GM23248 (cell line): ENCODE results near the gene SHC1. TPM values are rescaled to one million over a fixed set of nuclear protein-coding genes. Genes with fewer than 3 reads are reported as not detected.

ENCODE experiments used
- DNase-seq: peaks from one replicate; pipeline ENCODE4 v3.0.0-alpha.2; 2015
- H2AFZ ChIP-seq: fragments of 200-600 bp; sonication (generic); 2 replicates; pipeline ENCODE4 v1.6.1; 2016; ENCODE audit warnings: antibody characterized with exemption
- H3F3A ChIP-seq: fragments of 200-600 bp; sonication (generic); 2 replicates; pipeline ENCODE4 v1.6.1; 2016; ENCODE audit warnings: mild to moderate bottlenecking, antibody characterized with exemption, mixed run types; ENCODE audit not compliant: insufficient read depth
- H3K27ac ChIP-seq: fragments of 200-600 bp; sonication (generic); 2 replicates; pipeline ENCODE4 v1.5.1; 2016; ENCODE audit warnings: mild to moderate bottlenecking
- H3K27me3 ChIP-seq: fragments of 200-600 bp; sonication (generic); replicated peaks from 2 replicates; pipeline ENCODE4 v1.6.1; 2016; ENCODE audit warnings: mild to moderate bottlenecking; ENCODE audit not compliant: insufficient read depth
- H3K36me3 ChIP-seq: fragments of 200-600 bp; sonication (generic); 2 replicates; pipeline ENCODE4 v1.6.1; 2016; ENCODE audit warnings: low read depth, mild to moderate bottlenecking
- H3K4me1 ChIP-seq: fragments of 200-600 bp; sonication (generic); 2 replicates; pipeline ENCODE4 v1.6.1; 2016; ENCODE audit warnings: mild to moderate bottlenecking; ENCODE audit not compliant: insufficient read depth
- H3K4me2 ChIP-seq: fragments of 200-600 bp; sonication (generic); one replicate; pipeline ENCODE4 v1.6.1; 2016; ENCODE audit warnings: mild to moderate bottlenecking; ENCODE audit not compliant: unreplicated experiment
- H3K4me3 ChIP-seq: fragments of 200-600 bp; sonication (generic); 2 replicates; pipeline ENCODE4 v1.5.1; 2016; ENCODE audit warnings: mild to moderate bottlenecking
- H3K79me2 ChIP-seq: fragments of 200-600 bp; sonication (generic); 2 replicates; pipeline ENCODE4 v1.6.1; 2016; ENCODE audit warnings: mild to moderate bottlenecking; ENCODE audit not compliant: insufficient read depth
- H3K9ac ChIP-seq: fragments of 200-600 bp; sonication (generic); 2 replicates; pipeline ENCODE4 v1.6.1; 2016; ENCODE audit warnings: mild to moderate bottlenecking
- H3K9me2 ChIP-seq: fragments of 200-600 bp; sonication (generic); 2 replicates; pipeline ENCODE4 v1.6.1; 2016; ENCODE audit warnings: mixed run types, mild to moderate bottlenecking, moderate library complexity; ENCODE audit not compliant: insufficient read depth
- H3K9me3 ChIP-seq: fragments of 200-600 bp; sonication (generic); one replicate; pipeline ENCODE4 v1.6.1; 2017; ENCODE audit warnings: low read depth
- H4K20me1 ChIP-seq: fragments of 200-600 bp; sonication (generic); 2 replicates; pipeline ENCODE4 v1.6.0; 2016; ENCODE audit not compliant: insufficient read depth
- EZH2 ChIP-seq: fragments of 200-600 bp; sonication (generic); IDR thresholded peaks from 2 replicates; pipeline ENCODE4 v1.6.1; 2018; ENCODE audit warnings: antibody characterized with exemption, mild to moderate bottlenecking; ENCODE audit not compliant: insufficient read depth, poor library complexity, severe bottlenecking
- EZH2phosphoT487 ChIP-seq: fragments of 200-600 bp; sonication (generic); IDR thresholded peaks from 2 replicates; pipeline ENCODE4 v1.6.1; 2018; ENCODE audit warnings: antibody characterized with exemption, moderate library complexity, mild to moderate bottlenecking, low read depth; ENCODE audit not compliant: insufficient read depth
- WGBS, 2 experiments: methylation state at CpG; one replicate each; pipeline ENCODE4 v1.1.6; 2015 to 2017; ENCODE audit warnings: low lambda C conversion rate in 2 of 2, low coverage in 1 of 2; ENCODE audit errors: missing lambda C conversion rate in 2 of 2; 5-methylcytosine and 5-hydroxymethylcytosine counted together
- in situ Hi-C: fragments of 300-500 bp; cut with MboI; formaldehyde crosslinking; loops from 2 replicates; pipeline ENCODE4 v1.15.0; 2020
- polyA plus RNA-seq: library from polyadenylated mRNA; unstranded; fragments of >200 nt; fragmentation: Nextera tagmentation; extraction: Ambion mirVana; gene quantifications from 2 replicates; pipeline ENCODE4 v1.2.1, GENCODE V29; 2016
- total RNA-seq: library from RNA; depleted of rRNA; stranded (reverse); fragments of >200 nt; shearing (Covaris generic); gene quantifications from 2 replicates; pipeline ENCODE4 v1.2.3, GENCODE V29; 2014

SHC1 gene
- total and polyA plus RNA-seq, 2 experiments from 2014 or later, result 278 to 319 TPM

DNA sequence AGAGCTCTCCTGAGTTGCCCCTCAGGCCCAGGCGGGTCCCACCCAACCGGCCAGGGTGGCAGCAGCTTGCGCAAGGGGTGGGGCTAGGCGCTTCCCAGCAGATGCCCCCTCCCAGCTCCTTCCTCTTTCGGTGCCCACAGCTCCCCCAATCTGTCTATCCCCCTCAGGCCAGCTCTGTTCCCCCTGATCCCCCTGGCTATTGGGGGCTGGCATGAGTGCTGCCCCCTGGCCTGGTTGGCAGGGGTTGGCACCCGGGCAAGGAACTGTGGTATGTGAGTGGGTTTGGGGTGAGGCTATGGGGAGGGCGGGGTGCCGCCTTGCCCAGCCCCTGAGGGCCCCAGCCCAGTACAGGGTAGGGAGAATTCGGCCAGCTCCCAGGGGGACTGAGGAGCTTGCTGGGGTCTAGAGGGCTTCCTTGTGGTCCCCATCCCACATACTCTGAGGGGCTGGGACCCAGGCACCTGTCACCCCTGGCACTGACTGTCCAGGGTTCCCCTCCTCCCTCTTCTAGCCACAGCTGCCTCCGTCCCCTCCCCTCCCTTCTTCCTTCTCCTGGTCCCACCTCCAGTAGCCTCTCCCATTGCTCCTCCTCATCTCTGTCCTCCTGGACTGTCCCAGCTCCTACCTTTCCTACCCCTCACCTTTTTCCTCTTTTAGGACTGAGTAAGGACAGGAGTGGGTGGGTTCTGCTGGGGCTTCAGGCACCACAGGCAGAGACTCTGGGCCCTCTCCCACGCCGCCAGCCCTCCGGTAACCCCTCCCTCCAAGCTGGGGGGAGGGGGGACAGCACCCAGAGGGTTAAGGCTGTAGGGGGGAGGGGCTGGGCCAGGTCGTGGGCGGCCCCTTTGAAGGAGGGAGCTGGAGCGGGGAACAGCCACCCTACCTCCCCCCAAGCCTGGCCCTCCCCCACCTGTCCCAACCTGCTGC is 37.7 kb upstream of the SHC1 start:
- Histone ChIP-seq H3K27me3 (no peaks in the 10 kb centered on the region), H3K4me1 (peaks cover 20% of the 10 kb centered on the region), H3K36me3 (no peaks in the 10 kb centered on the region), H3K4me2 (no peak overlapping the region), H3K9me3 (no peaks in the 10 kb centered on the region), H3K79me2 (peaks cover 48% of the 10 kb centered on the region), H3K27ac (no peak overlapping the region), H4K20me1 (no peaks in the 10 kb centered on the region), H2AFZ (no peak overlapping the region), H3K4me3 (no peak overlapping the region), H3K9me2 (no peaks in the 10 kb centered on the region), H3K9ac (no peak overlapping the region), H3F3A (no peaks in the 10 kb centered on the region)
- in situ Hi-C loops, result no loop called here
- DNase-seq, result no peak
- TF ChIP-seq EZH2 (no peak), EZH2phosphoT487 (no peak)
- WGBS, 2 experiments, result 80 to 81% methylated on average over 11 to 16 of the region's 16 CpGs

GRCh38 chr1:155007251-155007828 is 36.8 kb upstream of the SHC1 start:
- Histone ChIP-seq H3K9me3 (no peaks in the 10 kb centered on the region), H3K79me2 (peaks cover 54% of the 10 kb centered on the region), H4K20me1 (no peaks in the 10 kb centered on the region), H3K4me2 (no peak overlapping the region), H3K4me1 (peaks cover 20% of the 10 kb centered on the region), H3F3A (no peaks in the 10 kb centered on the region), H3K27me3 (no peaks in the 10 kb centered on the region), H3K36me3 (no peaks in the 10 kb centered on the region), H2AFZ (no peak overlapping the region), H3K4me3 (no peak overlapping the region), H3K9ac (no peak overlapping the region), H3K9me2 (no peaks in the 10 kb centered on the region), H3K27ac (no peak overlapping the region)
- TF ChIP-seq EZH2 (no peak), EZH2phosphoT487 (no peak)
- 55 to 61% methylated on average over 5 to 6 of the region's 6 CpGs for WGBS, 2 experiments
- in situ Hi-C loops, result no loop called here
- DNase-seq, result no peak

DNA sequence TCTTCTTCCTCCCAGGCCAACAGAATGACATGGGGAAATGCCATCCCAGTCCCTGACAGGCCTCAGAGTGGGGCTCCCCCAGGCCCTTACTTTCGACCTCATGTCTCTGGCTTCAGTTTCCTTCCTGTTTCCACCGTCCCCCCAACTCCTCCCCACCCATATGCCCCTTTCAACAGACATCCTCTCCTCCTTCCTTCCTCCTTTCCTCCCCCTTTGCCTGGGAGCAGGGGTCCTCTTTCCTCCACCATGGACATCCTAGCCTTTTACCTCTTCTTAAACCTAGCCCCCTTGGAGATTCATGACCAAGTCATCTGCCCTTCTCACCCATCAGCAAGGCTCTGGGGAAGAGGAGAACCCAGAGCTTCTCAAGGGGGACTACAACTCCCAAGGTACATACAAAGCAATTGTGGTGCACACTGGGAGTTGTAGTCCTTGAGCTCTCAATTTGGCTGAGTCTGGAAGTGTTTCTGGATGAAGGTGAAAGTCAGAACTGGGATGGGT is 36.1 kb upstream of the SHC1 start:
- peaks cover 54% of the 10 kb centered on the region for H3K79me2 ChIP-seq
- no peaks in the 10 kb centered on the region for H4K20me1 ChIP-seq
- no peaks in the 10 kb centered on the region for H3F3A ChIP-seq
- H3K4me2 ChIP-seq, result no peak overlapping the region
- H3K9ac ChIP-seq, result no peak overlapping the region
- H3K27me3 ChIP-seq, result no peaks in the 10 kb centered on the region
- peaks cover 20% of the 10 kb centered on the region for H3K4me1 ChIP-seq
- in situ Hi-C loops, result no loop called here
- TF ChIP-seq EZH2phosphoT487 (no peak), EZH2 (no peak)
- WGBS, 2 experiments, result 59 to 86% methylated on average over 2 of the region's 2 CpGs
- no peak overlapping the region for H3K27ac ChIP-seq
- H2AFZ ChIP-seq, result no peak overlapping the region
- no peaks in the 10 kb centered on the region for H3K36me3 ChIP-seq
- H3K4me3 ChIP-seq, result no peak overlapping the region
- H3K9me3 ChIP-seq, result no peaks in the 10 kb centered on the region
- H3K9me2 ChIP-seq, result no peaks in the 10 kb centered on the region
- peak; percentile 62 for DNase-seq

- in situ Hi-C loops, result no loop called here
- Histone ChIP-seq H3K4me2 (peak overlapping the region; percentile 22), H3K27me3 (no peaks in the 10 kb centered on the region), H3K79me2 (peaks cover 54% of the 10 kb centered on the region), H3K9me3 (no peaks in the 10 kb centered on the region), H3K36me3 (no peaks in the 10 kb centered on the region), H3K9me2 (no peaks in the 10 kb centered on the region), H3K4me3 (peak overlapping the region; percentile 98; the same call in 1 of the 2 replicates), H3F3A (no peaks in the 10 kb centered on the region), H4K20me1 (no peaks in the 10 kb centered on the region), H2AFZ (no peak overlapping the region), H3K4me1 (peaks cover 20% of the 10 kb centered on the region), H3K9ac (peak overlapping the region; percentile 86), H3K27ac (peak overlapping the region; percentile 53)
- WGBS, 2 experiments, result 20 to 22% methylated on average over 8 to 13 of the region's 17 CpGs
- DNase-seq, result peak; percentile 87
- TF ChIP-seq EZH2phosphoT487 (no peak), EZH2 (no peak)
These were observed 34.8 kb upstream of the SHC1 start for GRCh38 chr1:155005076-155006011.
